VCaP (cell line): Measurements from ENCODE around the gene UBP1.

Experiments used
- H3K27ac ChIP-seq: fragments of 450-650 bp; 2 replicates; pipeline ENCODE4 v1.5.1; 2017
- CTCF ChIP-seq: fragments of 450-650 bp; conservative IDR thresholded peaks from 2 replicates; pipeline ENCODE4 v1.5.1; 2017; ENCODE audit warnings: mild to moderate bottlenecking, moderate library complexity

Gene UBP1

DNA sequence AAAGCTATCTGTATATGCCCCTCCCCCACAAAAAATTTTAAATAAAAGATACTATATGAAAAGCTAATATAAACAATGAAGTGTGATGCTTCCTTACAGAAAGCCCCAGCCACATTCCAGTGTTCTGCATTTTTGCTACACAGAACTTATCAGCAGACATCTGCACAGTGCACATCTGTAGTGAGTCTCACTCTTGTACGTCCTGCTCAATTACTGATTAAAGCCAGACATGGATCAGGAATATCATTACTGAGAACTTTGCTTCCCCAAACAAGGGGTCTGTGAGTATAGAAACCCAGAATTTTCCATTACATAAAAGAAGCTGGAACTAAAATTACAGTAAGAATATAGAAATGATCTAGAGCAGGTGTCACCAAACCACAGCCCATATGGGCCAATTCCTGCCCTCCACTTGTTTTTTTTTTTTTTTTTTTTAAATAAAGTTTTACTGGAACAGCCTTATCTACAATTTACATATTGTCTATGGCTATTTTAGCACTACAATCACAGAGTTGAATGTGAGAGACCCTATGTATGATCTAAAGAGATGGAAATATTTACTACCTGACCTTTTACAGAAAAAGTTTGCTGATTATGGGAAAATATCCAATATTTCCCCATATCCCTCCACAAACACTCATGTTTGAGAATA, 45.7 kb downstream of the UBP1 start:
- TF ChIP-seq CTCF: no peak
- H3K27ac ChIP-seq: no peak overlapping the region

GRCh38 chr3:33392703-33393125, 47.5 kb downstream of the UBP1 start:
- no peak overlapping the region for H3K27ac ChIP-seq
- no peak for TF ChIP-seq CTCF

DNA sequence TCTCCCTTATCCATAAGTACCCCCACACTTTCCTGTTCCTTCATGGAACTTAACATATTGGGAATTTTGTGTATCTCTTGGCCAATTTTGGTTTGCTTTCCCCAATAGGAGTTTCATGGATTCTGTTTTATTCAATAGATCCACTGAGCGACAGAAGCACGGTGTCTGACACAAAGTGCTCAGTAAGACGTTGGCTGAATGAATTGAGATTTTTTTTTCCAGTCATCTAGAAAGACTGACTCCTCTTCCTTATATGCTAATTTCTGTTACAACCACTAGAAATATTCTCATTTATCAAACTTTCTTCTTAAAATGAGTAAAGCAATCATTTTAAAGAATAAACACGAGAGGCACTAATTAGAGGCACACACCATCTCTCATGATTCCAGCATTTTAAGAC, 48.1 kb downstream of the UBP1 start:
- no peak overlapping the region for H3K27ac ChIP-seq
- no peak for TF ChIP-seq CTCF

DNA sequence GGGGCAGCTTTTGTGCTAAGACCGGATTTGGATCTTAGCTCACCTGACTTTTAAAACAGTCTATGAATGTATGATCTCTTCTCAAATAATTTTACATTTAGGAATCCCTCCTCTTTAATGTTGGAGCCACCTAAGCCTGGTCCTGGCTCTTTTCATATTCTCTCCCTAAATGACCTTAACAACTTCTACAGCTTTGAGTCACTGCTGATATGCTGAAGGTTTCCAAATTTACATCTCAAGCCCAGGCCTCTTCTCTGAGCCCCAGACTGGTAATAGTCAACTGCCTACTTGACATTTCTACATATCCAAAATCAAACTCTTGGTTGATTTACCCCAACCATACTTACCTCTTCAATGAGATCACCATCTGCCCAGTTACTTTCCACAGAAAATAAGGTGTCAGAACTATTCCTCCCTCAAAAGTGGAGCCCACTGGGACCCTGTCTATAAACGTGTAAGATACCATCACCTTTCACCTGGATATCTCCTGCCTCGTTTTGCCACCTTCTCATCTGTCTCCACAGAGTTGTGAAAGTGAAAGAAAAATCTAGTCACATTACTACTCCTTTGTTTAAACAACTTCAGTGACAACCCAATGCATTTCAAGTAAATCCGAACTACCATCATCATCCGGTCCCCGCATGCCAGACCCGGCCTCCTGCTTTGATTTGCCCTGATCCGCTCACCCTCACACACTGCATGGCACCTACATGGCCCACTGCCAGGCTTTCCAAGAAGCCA, 48.8 kb downstream of the UBP1 start:
- H3K27ac ChIP-seq: no peak overlapping the region
- no peak for TF ChIP-seq CTCF

DNA sequence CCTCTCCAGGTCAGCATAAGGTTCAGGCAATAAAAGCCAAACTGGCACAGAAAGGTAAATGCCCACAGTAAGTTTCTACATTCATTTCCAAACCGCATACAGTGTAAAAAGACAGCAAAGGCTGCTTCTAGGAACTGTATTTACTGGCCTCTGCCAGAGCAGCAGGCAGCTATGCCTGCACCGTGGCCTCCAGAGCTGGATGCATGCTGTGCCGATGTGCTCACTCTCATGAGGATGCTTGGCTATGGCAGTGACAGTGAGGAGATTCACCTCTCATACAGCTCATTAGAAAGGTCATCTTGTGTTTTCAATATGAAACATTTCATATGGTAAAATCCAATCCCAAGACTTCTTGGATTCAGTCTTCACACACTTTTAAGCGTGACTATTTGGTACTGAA, 50.3 kb downstream of the UBP1 start:
- no peak overlapping the region for H3K27ac ChIP-seq
- TF ChIP-seq CTCF: no peak

DNA sequence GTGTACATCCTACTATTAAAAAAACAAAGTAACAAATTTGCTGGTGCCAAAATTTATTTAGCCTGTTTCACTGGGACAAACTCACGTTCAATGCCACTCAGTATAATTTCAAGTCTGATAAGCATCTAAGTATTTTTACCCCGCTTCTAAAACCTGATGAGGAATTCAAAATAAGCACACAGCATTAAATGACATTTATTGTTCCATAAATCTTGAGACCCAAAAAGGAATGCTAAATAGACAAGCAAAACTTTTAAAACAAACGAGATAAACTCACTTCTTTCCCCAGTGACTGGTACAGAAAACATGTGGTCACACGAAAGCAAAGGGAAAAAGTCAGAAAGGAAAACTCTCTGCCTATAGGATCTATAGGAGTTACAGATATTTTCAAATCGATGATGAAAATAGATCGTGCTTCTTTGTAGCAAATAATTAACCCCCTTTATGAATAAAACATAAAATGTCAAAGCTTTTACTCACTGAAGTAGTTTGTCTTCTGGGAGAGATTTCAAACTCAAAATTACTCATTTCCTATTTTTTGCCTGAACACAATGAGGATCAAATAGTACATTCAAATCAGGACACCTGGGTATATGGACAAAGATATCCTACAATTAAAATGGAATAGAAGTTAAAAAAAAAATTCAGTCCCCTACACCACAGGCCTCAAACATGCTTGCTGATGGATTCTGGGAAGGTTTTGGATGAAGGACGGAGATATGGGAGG, 51.7 kb downstream of the UBP1 start:
- no peak overlapping the region for H3K27ac ChIP-seq
- no peak for TF ChIP-seq CTCF

GRCh38 chr3:33386631-33387030, 53.6 kb downstream of the UBP1 start:
- TF ChIP-seq CTCF: no peak
- no peak overlapping the region for H3K27ac ChIP-seq
